NCI-H1694 treated with DMSO at 0.1 percent for 48 hours (cell line): ENCODE data around the gene C1orf226.

Experiments used
- DNase-seq: peaks from one replicate; lab custom pipeline; 2025; lab: John Stamatoyannopoulos, UW

The C1orf226 gene

GRCh38 chr1:162366149-162366548 lies 15.4 kb upstream of the C1orf226 start:
- no peak for DNase-seq

DNA sequence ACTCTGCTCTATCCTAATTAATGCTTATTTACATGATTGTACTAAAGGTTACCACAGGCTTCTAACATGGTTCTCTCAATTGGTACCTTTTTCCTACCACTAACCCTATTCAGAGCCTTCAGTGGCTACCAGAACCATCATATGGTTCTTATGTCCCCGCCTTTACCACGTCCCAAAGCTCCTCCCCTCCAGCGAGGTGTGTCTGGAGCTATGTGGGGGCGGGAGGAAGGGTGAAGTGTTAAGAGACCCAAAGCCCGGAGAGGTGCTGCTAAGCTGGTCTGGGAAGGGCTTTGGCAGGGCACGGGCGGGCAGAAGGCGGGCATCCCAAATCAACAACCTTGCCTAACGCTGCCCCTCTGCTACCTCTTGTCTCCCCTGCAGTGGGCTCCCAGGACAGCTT lies 14.9 kb upstream of the C1orf226 start:
- DNase-seq = no peak

DNA sequence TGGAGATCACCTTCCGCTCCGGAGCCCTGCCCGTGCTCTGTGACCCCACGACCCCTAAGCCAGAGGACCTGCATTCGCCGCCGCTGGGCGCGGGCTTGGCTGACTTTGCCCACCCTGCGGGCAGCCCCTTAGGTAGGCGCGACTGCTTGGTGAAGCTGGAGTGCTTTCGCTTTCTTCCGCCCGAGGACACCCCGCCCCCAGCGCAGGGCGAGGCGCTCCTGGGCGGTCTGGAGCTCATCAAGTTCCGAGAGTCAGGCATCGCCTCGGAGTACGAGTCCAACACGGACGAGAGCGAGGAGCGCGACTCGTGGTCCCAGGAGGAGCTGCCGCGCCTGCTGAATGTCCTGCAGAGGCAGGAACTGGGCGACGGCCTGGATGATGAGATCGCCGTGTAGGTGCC lies 14.5 kb upstream of the C1orf226 start:
- no peak for DNase-seq

- DNase-seq = no peak
Observed at GRCh38 chr1:162367772-162368171, 13.8 kb upstream of the C1orf226 start.

GRCh38 chr1:162368451-162368850 lies 13.1 kb upstream of the C1orf226 start:
- no peak for DNase-seq

- no peak for DNase-seq
Observed at GRCh38 chr1:162369571-162369970, 12.0 kb upstream of the C1orf226 start.

DNA sequence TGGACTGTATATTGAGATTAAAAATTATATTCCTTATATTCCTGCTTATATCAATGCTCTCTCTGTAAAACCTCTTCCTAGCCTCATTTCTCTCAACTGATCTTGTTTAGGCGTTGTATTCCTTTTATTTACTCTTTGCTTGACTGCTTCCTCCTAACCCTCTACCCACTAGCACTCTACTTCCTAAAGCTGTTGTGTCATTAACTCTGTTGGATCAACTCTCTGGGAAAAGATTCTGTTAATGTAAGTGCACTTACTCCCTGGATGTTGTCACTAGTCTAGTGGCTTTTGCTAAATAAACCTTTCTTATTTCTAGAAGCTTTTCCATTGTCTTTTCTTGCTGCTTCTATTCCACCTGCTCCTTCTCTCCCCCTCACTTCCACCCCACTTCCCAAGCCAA lies 11.4 kb upstream of the C1orf226 start:
- no peak for DNase-seq

GRCh38 chr1:162370721-162371120 lies 10.8 kb upstream of the C1orf226 start:
- no peak for DNase-seq

DNA sequence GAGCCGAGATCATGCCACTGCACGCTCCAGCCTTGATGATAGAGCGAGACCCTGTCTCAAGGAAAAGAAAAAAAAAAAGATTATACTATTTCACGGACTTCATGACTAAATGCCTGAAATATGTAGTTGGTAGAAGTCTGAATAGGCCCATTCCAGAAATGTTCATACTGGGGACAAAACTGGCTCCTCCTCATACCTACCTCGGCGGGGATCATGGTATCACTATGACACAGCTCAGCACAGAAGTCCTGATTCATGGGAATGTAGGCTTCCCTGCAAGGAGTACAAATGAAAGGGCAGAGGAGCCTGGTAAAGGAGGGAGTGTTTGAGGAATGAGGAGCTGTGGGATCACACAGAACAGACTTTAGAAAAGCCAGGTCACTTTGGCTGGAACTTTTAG lies 9.9 kb upstream of the C1orf226 start:
- DNase-seq = no peak

DNA sequence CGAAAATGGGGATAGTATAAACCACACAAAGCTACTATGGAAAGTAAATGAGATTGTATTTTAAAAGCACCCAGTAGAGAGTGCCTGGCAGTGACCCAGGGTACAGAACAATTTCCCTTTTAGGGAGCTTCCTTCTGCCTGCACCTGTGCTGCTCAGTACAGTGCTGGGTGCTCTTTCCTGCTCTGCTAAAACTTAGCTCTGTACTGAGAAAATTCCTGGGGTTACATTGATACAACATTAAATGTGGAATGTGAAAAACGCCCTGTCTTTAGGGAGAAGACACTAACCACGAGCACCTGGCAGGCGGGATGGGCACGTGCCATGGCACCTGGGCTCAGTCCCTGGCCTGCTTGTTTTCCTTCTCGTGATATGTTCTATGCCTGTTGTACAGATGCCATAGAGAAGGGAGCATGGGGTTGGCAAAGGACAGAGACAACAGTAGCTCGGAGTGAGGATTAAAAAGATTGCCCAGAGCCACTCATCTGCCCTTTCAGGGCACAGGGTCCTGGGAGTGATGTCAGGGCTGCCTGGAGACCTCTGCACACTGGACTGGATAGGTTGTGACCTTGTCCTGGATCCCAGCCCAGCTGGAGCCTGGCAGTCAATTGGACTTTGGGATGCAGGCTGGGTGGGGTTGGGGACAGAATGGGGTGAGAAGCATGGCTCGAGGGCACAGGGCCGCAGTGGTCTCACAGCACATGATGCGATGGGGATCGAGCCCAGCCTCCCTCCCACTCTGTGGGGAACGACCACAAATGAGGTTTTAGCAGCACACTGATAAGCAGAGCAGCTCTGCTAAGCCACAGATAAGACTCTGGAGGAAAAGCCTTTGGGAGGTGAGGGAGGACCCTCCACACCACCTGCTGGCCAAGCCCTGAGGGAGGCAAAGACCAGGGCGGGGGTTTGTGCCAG lies 9.1 kb upstream of the C1orf226 start:
- no peak for DNase-seq

GRCh38 chr1:162373072-162373427 lies 8.5 kb upstream of the C1orf226 start:
- no peak for DNase-seq

GRCh38 chr1:162373541-162374260 lies 7.8 kb upstream of the C1orf226 start:
- no peak for DNase-seq

DNA sequence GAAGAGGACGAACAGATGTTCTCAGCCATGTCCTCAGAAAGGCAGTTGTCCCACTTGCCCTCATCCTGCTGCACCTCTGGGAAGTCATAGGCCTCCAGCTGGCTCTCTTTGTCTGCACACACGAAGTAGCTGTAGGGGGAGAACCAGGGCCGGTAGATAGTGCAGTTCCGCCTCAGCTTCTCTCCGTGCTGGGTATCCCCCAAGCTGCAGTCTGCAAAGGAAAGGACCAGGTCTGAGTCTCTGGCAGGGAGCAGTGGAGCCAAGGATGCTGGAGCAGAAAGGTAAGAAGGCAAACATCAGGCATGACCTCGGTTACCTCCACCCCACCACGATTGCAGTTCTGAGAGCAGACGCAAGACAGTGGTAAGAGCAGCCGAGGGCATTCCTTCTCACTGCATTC lies 7.1 kb upstream of the C1orf226 start:
- DNase-seq = no peak

DNA sequence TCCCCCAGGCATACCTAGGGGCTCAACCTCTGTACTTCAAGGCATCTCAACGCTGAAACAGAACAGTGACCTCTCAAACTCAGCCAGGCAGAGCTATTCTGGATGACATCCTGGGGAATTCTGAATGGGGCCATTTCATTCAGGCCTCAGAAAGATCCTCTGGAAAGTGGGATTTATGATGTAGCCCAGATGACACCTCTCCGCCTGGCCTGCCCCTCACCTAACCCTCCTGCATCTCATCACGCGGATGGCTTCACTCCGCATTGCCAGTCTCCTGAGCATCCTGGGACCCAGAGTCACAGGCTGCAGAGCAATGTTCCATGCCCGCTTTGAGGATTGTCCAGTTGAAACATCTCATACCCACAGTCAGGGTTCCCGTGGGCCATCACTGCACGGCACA lies 6.1 kb upstream of the C1orf226 start:
- DNase-seq = no peak

- no peak for DNase-seq
Observed at GRCh38 chr1:162376691-162377090, 4.8 kb upstream of the C1orf226 start, which contains the start of gene SPATA46. TSS of gene SPATA46 (minus strand) at chr1:162376854. CDS start at chr1:162376790, 64 bp downstream.

- no peak for DNase-seq
Observed at GRCh38 chr1:162380061-162380846, 1.3 kb upstream of the C1orf226 start.

- no peak for DNase-seq
Observed at GRCh38 chr1:162381941-162382750, 618 bp downstream of the C1orf226 start.

DNA sequence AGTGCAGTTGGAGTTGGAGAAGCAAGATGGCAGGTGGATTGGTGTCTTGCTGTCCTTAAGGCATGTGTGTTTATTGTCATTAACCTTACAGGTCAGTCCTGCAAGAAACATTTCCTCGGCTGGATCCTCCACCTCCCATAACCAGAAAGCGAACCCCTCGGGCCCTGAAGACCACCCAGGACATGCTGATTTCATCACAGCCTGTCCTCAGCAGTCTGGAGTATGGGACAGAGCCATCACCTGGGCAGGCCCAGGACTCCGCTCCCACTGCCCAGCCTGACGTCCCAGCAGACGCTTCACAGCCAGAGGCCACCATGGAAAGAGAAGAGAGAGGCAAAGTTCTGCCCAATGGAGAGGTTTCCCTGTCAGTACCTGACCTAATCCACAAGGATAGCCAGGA lies 1.6 kb downstream of the C1orf226 start:
- no peak for DNase-seq

DNA sequence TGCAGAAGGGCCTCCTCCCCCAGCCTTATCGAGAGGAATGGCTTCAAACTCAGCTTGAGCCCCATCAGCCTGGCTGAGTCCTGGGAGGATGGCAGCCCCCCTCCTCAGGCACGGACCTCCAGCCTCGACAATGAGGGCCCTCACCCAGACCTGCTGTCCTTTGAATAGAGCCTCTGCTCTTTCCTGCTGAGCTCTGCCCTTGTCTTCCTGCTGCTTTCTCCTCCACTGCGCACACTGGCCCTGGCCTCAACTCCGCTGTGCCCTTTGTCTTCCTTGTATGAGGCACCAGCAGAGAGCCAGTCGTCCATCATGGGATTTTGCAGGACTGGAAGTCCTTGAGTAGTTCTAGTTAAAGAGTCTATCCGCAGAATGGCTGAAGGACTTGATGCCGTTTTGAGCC lies 2.0 kb downstream of the C1orf226 start:
- DNase-seq = no peak

- no peak for DNase-seq
Observed at GRCh38 chr1:162384116-162384515, 2.6 kb downstream of the C1orf226 start.

DNA sequence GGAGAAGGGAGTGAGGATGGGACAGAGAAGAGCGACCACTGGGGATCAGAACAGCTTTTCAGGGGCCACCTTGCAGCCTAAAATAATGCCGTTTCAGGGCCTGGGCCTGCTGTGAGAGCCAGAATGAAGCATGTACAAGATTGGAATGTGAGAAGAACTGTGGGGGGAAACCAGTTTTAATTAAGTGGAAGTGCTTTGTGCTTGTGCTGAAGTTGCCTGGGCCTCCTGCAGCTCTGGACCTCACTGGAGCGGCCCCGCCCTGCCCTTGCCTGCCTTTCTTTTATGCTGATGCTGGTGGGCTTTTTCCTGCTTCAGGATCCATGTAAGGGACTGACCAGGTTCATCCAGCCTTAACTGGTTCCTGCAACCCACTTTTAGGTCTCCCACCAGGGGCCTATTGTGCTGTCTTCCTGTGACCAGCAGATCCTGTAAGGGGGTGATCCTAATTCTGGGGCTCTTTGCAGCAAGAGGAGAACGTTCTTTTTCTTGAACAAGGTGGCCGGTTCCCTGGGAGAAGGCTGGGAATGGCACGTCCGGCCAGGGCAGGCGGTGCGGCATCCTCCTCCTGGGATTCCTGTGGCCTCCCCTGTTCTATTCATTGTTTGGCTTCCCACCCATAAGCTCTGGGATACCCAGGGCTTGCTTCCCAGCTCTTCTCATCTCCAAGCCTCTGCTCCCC lies 3.2 kb downstream of the C1orf226 start:
- DNase-seq = no peak
